GM18951 (cell line): ENCODE data around the gene DCAF8L1.
"Not testable (repeated sequence)": the region's sequence is repeated elsewhere in the genome, so short reads cannot be mapped to it uniquely, and the experiment has no call there.

Source experiments
- POLR2A ChIP-seq: IDR thresholded peaks from 4 replicates; pipeline ENCODE4 v1.6.1; 2011; ENCODE audit warnings: mild to moderate bottlenecking; ENCODE audit not compliant: insufficient read length, insufficient read depth; ENCODE audit errors: extremely low read depth
- in situ Hi-C: fragments of 300-500 bp; cut with MboI; formaldehyde crosslinking; loops from one replicate; pipeline ENCODE4 v1.12.0; 2022; ENCODE audit warnings: low sequenced_read_pairs, mixed read lengths, inconsistent platforms; ENCODE audit not compliant: unreplicated experiment

The DCAF8L1 gene

GRCh38 chrX:27981349-27981748 lies at the start of gene DCAF8L1:
Gene DCAF8L1 (minus strand): TSS chrX:27981449. CDS start chrX:27981334, 115 bp downstream.
- TF ChIP-seq POLR2A: no peak
- in situ Hi-C loops: no loop called here

- in situ Hi-C loops: no loop called here
- TF ChIP-seq POLR2A: no peak
These were observed 41.1 kb upstream of the DCAF8L1 start for GRCh38 chrX:28022371-28022770.

DNA sequence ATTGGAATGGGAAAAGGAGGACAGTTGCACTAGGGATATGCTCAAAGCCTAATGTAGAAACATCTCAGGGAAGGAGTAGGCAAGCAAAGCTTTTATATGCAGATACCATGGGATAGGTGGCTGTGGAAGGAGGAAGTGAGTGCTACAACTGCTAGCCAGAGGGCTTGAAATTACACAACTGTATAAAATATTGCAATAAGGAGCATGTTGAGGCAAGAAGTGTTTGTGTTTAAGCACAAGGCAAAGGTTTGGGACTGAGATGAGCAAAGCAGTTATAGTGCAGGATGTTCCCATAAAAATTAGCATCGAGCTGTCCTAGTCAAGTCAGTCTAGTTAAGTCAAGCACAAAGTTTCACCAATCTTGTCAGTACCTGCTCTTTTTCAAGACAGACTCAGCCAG lies 35.6 kb upstream of the DCAF8L1 start:
- in situ Hi-C loops: no loop called here
- TF ChIP-seq POLR2A: no peak

DNA sequence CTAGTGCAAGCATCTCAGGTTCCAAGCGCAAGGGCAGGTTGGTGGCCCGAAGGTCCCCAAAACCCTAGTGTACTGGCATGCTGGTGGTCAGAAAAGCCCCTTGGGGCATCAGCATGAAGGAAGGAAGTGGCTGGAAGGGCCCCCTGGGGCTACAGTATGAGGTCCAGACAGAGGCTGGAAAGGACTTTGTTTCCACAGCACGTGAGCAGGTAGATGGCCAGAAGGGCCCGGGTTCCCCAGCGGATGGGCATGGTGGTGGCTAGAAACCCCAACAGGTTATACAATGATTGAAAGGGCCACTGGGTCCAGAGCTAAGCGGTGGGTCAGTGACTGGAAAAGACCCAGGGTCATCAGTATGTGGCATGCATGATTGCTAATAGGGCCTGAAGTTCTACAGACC lies 34.7 kb upstream of the DCAF8L1 start:
- in situ Hi-C loops: no loop called here
- TF ChIP-seq POLR2A: no peak

GRCh38 chrX:28010875-28011274 lies 29.6 kb upstream of the DCAF8L1 start:
- TF ChIP-seq POLR2A: no peak

GRCh38 chrX:27998666-27999065 lies 17.4 kb upstream of the DCAF8L1 start:
- in situ Hi-C loops: no loop called here
- no peak for TF ChIP-seq POLR2A

More at GRCh38 chrX:28010875-28011274, 29.6 kb upstream of the DCAF8L1 start:
- in situ Hi-C loops: no loop called here

DNA sequence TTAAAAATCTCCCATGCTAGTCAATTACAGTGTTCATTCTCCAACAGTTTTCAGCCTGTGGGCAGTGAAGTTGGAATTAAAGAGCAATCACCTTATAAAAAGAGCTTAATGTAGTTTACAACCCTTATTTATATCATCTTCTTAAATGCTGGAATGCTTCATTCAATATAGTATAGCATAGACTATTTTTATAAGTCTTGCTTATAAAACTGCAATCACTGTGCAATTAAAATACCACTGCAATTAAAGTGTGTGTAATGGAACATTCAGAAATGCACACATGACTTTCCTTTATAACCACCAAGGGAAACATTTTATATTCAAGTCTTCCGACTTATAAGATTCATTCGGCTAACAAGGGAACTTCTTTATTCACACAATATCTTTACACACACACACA lies 16.4 kb upstream of the DCAF8L1 start:
- in situ Hi-C loops: no loop called here
- TF ChIP-seq POLR2A: no peak

- no peak for TF ChIP-seq POLR2A
These were observed 14.9 kb upstream of the DCAF8L1 start for GRCh38 chrX:27996132-27996531.

GRCh38 chrX:27995611-27996010 lies 14.4 kb upstream of the DCAF8L1 start:
- in situ Hi-C loops: no loop called here
- no peak for TF ChIP-seq POLR2A

More at GRCh38 chrX:27996132-27996531, 14.9 kb upstream of the DCAF8L1 start:
- in situ Hi-C loops: no loop called here

GRCh38 chrX:27987862-27988646 lies 6.8 kb upstream of the DCAF8L1 start:
- TF ChIP-seq POLR2A: no peak
- in situ Hi-C loops: no loop called here

DNA sequence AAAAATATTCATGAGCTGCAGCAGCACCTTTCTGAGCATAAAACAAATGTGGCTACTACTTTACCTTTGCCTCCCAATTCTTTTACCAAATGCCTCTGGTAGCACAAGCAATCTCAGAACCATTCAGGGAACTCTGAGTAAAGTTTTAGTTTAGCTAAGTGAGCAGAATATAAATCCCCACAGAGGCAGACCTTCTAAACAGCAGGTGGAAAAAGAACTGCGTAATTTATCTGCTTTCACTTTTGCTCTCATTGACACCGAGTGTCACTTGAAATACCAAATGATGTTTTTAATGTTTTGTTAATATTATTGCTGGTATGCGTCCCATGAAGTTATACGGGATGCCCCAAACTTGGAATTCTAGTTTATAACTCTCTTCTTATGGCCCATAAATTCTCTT lies 4.3 kb downstream of the DCAF8L1 start:
- in situ Hi-C loops: not testable (repeated sequence)

- no peak for TF ChIP-seq POLR2A
These were observed 5.0 kb downstream of the DCAF8L1 start for GRCh38 chrX:27976284-27976683.

GRCh38 chrX:27968878-27969277 lies 12.4 kb downstream of the DCAF8L1 start:
- no peak for TF ChIP-seq POLR2A
- in situ Hi-C loops: no loop called here

More at GRCh38 chrX:27976284-27976683, 5.0 kb downstream of the DCAF8L1 start:
- in situ Hi-C loops: no loop called here

GRCh38 chrX:27968352-27968751 lies 12.9 kb downstream of the DCAF8L1 start:
- in situ Hi-C loops: no loop called here
- no peak for TF ChIP-seq POLR2A

DNA sequence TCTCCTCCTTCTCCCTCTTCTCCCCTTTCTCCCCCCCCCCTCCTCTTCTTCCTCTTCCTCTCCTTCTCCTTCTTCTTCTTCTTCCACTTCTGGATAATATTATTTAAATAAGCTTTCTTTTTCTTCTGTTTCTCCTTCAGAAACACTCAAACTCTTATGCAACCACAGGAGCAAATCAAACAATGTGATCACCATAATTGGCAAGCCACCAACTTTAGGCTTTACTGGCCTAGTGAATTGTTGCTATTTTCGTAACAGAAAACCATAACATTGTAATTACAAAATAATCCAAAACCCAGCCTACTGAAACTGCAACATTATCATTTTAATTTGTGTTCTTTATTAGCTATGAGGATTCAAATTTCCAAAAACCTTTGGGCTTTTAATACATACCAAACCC lies 14.3 kb downstream of the DCAF8L1 start:
- in situ Hi-C loops: no loop called here
- TF ChIP-seq POLR2A: no peak

DNA sequence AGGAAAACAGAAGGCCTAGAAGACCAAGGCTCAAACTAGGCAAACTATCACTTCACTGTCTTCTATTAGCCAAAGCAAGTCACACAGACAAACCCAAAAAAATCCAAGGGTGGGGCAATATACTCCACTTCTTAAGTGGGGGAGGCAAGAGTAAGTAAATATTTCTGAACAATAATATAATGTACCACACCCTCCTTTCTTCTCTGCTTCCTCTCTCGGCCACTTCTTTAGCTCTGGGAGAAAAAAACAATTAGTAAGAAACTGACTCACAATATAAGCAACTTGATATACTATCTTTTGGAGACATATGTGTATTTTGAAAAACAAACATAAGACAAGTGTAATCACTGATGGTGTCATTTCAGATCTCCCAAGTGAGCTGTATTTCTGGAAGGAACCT lies 14.8 kb downstream of the DCAF8L1 start:
- no peak for TF ChIP-seq POLR2A
- in situ Hi-C loops: no loop called here

DNA sequence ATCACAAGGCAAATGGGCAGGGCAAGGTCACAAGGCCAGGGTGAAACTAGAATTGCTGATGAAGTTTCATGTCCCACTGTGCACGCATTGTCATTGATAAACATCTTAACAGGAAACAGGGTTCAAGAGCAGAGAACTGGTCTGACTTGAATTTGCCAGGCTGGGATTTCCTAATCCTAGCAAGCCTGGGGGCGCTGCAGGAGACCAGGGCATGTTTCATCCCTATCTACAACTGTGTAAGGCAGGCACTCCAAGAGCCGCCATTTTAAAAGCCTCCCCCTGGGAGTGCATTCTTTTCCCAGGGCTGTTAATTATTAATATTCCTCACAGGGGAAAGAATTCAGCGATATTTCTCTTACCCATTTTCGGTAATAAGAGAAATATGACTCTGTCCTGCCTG lies 15.9 kb downstream of the DCAF8L1 start:
- in situ Hi-C loops: not testable (repeated sequence)
